ENCODE data around the gene SH2D4B. TPM values are rescaled to one million over a fixed set of nuclear protein-coding genes. Genes with fewer than 3 reads are reported as not detected.

The SH2D4B gene
- total RNA-seq, 2 donors from 2014 or later, result 0.11 to 0.32 TPM

DNA sequence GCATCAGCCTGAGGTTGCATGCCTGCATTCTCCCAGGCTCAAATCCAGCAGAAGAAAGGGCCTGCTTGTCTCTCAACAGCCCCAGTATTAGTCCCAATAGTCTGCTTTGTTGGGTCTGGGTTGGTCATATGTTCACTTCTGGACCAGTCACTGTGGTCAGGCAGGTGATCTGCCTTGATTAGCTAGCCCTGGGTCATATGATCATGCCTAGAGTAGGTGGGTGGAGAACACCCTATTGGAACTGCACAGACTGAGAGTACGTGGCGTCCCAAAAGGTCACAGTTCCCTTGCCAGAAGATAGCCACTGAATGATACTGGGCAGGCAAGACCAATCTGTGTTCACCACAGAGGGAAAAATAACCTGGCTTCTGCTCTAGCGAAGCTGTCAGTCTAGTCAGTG is 80.1 kb downstream of the SH2D4B start:
- Mint-ChIP-seq H3K4me3 (no peak overlapping the region), H3K4me1 (no peaks in the 10 kb centered on the region)
- ATAC-seq (replicated peaks), result peak; percentile 23

GRCh38 chr10:80619036-80619435 is 81.3 kb downstream of the SH2D4B start:
- H3K27ac Mint-ChIP-seq, result peak overlapping the region; percentile 24
- no peaks in the 10 kb centered on the region for H3K4me1 Mint-ChIP-seq
- no peak overlapping the region for H3K4me3 Mint-ChIP-seq
- no peaks in the 10 kb centered on the region for H3K36me3 Mint-ChIP-seq (ENCODE audit: low read depth)
- no peaks in the 10 kb centered on the region for H3K9me3 Mint-ChIP-seq
- no peaks in the 10 kb centered on the region for H3K27me3 Mint-ChIP-seq
- no peak for ATAC-seq (replicated peaks)

More for the DNA sequence above, 80.1 kb downstream of the SH2D4B start:
- no peak overlapping the region for H3K27ac Mint-ChIP-seq
- no peaks in the 10 kb centered on the region for H3K27me3 Mint-ChIP-seq
- H3K9me3 Mint-ChIP-seq, result no peaks in the 10 kb centered on the region
- no peaks in the 10 kb centered on the region for H3K36me3 Mint-ChIP-seq (ENCODE audit: low read depth)

GRCh38 chr10:80622153-80622552 is 84.5 kb downstream of the SH2D4B start:
- Mint-ChIP-seq H3K27ac (no peak overlapping the region), H3K4me1 (no peaks in the 10 kb centered on the region), H3K4me3 (no peak overlapping the region), H3K27me3 (no peaks in the 10 kb centered on the region), H3K9me3 (no peaks in the 10 kb centered on the region), H3K36me3 (ENCODE audit: low read depth) (no peaks in the 10 kb centered on the region)
- no peak for ATAC-seq (replicated peaks)

GRCh38 chr10:80630324-80630723 is 92.6 kb downstream of the SH2D4B start:
- no peak overlapping the region for H3K27ac Mint-ChIP-seq
- ATAC-seq (replicated peaks), result no peak
- no peaks in the 10 kb centered on the region for H3K36me3 Mint-ChIP-seq (ENCODE audit: low read depth)
- no peak overlapping the region for H3K4me3 Mint-ChIP-seq
- peaks cover 6% of the 10 kb centered on the region for H3K27me3 Mint-ChIP-seq
- H3K9me3 Mint-ChIP-seq, result no peaks in the 10 kb centered on the region
- H3K4me1 Mint-ChIP-seq, result no peaks in the 10 kb centered on the region

- no peaks in the 10 kb centered on the region for H3K36me3 Mint-ChIP-seq (ENCODE audit: low read depth)
These were observed 95.0 kb downstream of the SH2D4B start for GRCh38 chr10:80632742-80633141.

DNA sequence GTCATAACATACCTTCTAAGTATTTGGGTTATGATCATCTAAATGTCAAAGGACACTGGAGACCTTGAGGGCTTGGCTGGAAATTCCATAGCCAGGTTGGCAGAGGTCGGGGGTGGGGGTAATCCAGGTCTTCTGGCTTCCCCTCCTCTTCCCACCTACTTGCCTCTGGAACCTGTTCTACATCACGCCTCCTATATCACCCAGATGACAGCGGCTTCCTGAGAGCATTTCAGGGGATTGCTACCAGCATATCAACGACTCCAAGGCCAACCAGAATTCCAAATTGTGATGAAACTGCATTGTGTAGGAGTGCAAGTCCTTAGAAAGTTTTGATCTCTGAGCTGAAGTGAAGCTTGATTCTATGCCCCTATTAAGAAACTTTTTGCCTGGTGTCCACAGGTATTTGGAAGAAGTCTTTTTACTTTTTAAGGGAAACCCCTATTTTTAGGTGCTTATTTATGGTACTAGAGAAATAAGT is 95.7 kb downstream of the SH2D4B start:
- Mint-ChIP-seq H3K27me3 (peaks cover 13% of the 10 kb centered on the region), H3K9me3 (no peaks in the 10 kb centered on the region), H3K4me3 (no peak overlapping the region), H3K27ac (no peak overlapping the region), H3K4me1 (no peaks in the 10 kb centered on the region), H3K36me3 (ENCODE audit: low read depth) (no peaks in the 10 kb centered on the region)
- no peak for ATAC-seq (replicated peaks)

More at GRCh38 chr10:80632742-80633141, 95.0 kb downstream of the SH2D4B start:
- no peaks in the 10 kb centered on the region for H3K4me1 Mint-ChIP-seq
- no peak for ATAC-seq (replicated peaks)
- peaks cover 10% of the 10 kb centered on the region for H3K27me3 Mint-ChIP-seq
- no peak overlapping the region for H3K27ac Mint-ChIP-seq
- no peak overlapping the region for H3K4me3 Mint-ChIP-seq
- no peaks in the 10 kb centered on the region for H3K9me3 Mint-ChIP-seq

DNA sequence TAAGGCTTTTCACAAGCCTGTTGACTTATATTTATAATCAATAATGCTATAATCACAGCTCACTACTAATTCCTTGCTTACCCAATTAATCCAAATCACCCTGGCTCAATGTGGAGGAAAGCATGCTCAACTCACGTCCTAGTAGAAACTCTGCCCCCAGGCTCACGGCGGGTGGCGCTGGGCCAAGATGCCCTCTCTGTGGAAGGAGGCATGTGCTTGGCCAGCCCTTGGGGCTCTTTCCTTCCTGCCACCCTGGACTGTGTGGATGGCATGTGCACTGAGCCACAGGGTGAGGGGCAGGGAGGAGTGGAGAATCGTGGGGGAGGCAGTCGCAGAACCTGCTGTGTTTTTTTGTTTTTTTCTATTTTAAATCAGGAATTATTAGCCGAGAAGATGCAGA is 96.2 kb downstream of the SH2D4B start:
- H3K27ac Mint-ChIP-seq, result no peak overlapping the region
- no peak overlapping the region for H3K4me3 Mint-ChIP-seq
- H3K4me1 Mint-ChIP-seq, result no peaks in the 10 kb centered on the region
- peaks cover 13% of the 10 kb centered on the region for H3K27me3 Mint-ChIP-seq
- H3K9me3 Mint-ChIP-seq, result no peaks in the 10 kb centered on the region
- no peaks in the 10 kb centered on the region for H3K36me3 Mint-ChIP-seq (ENCODE audit: low read depth)
- ATAC-seq (replicated peaks), result no peak

GRCh38 chr10:80642661-80643060 is 105.0 kb downstream of the SH2D4B start:
- H3K9me3 Mint-ChIP-seq, result no peaks in the 10 kb centered on the region
- no peaks in the 10 kb centered on the region for H3K4me1 Mint-ChIP-seq

DNA sequence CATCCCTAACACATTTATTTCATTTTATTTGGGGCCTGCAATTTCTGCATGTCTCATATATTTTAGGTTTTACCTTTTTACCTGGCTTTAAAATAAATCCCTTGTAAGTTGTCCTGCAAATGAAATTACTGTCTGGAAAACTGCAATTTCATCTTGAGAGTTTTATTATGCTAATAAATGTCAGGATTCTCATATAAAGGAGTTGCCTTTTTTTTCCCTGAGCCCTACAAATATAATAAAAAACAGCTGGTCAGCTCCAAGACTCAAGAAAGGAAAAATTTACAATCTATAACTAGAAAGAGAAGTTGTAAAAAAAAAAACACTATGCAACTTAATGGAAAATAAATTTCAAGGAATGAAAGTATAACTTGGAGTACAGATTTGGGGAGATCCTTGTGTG is 108.7 kb downstream of the SH2D4B start:
- no peak for ATAC-seq (replicated peaks)
- H3K4me3 Mint-ChIP-seq, result no peak overlapping the region
- no peaks in the 10 kb centered on the region for H3K9me3 Mint-ChIP-seq
- peaks cover 7% of the 10 kb centered on the region for H3K27me3 Mint-ChIP-seq
- no peaks in the 10 kb centered on the region for H3K36me3 Mint-ChIP-seq (ENCODE audit: low read depth)
- no peaks in the 10 kb centered on the region for H3K4me1 Mint-ChIP-seq
- H3K27ac Mint-ChIP-seq, result no peak overlapping the region

More at GRCh38 chr10:80642661-80643060, 105.0 kb downstream of the SH2D4B start:
- Mint-ChIP-seq H3K36me3 (ENCODE audit: low read depth) (no peaks in the 10 kb centered on the region), H3K4me3 (no peak overlapping the region), H3K27me3 (peaks cover 19% of the 10 kb centered on the region), H3K27ac (no peak overlapping the region)
- no peak for ATAC-seq (replicated peaks)

DNA sequence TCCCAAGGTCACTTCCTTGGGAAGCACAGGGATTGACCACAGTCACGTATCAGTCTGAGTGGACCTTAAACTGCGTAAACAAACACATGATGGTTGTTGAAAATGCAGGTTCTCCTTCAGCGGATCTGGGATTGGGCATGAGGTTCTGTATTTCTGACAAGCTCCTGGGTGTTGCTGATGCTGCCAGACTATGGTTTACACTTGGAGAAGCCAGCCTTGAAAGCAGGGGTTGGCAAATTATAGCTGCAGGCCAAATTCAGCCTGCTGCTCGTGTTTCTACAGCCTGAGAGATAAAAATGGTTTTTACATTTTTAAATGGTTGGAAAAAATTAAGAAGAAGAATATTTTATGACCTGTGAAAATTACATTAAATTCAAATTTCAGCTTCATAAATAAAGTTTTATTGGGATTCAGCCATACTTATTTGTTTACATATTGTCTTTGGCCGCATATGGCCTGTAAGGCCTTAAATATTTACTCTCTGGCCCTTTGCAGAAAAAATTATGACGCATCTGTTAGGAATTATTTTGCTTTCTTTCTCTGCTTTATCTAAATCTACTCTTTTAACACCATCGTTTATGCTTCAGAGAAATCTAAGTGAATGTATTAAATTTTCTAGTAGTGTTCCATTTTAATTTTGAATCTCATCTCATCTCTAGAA is 109.6 kb downstream of the SH2D4B start:
- Mint-ChIP-seq H3K27me3 (peaks cover 7% of the 10 kb centered on the region), H3K4me3 (no peak overlapping the region), H3K4me1 (no peaks in the 10 kb centered on the region), H3K9me3 (no peaks in the 10 kb centered on the region), H3K36me3 (ENCODE audit: low read depth) (no peaks in the 10 kb centered on the region), H3K27ac (no peak overlapping the region)
- ATAC-seq (replicated peaks), result no peak

DNA sequence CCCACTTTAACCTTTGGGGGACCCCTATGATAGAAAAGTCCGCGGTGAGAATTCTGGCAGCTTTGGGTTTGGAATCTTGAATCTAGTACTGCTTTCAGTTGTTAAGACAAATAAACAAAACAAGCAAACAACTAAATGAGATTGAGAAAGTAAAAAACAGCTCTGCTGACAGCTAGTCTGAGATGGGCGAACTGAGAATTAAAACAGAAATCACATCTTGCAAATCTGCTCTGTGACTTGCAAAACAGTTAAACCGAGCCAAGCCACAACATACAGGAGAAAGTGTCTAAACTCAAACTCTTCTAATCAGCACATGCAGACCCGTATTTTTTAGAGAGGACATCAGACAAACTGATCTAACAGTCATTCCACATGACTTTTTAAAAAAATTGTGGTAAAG is 110.4 kb downstream of the SH2D4B start:
- ATAC-seq (replicated peaks), result no peak
- no peaks in the 10 kb centered on the region for H3K36me3 Mint-ChIP-seq (ENCODE audit: low read depth)
- H3K27ac Mint-ChIP-seq, result no peak overlapping the region
- H3K4me1 Mint-ChIP-seq, result no peaks in the 10 kb centered on the region
- no peaks in the 10 kb centered on the region for H3K9me3 Mint-ChIP-seq
- H3K27me3 Mint-ChIP-seq, result peaks cover 7% of the 10 kb centered on the region
- no peak overlapping the region for H3K4me3 Mint-ChIP-seq

DNA sequence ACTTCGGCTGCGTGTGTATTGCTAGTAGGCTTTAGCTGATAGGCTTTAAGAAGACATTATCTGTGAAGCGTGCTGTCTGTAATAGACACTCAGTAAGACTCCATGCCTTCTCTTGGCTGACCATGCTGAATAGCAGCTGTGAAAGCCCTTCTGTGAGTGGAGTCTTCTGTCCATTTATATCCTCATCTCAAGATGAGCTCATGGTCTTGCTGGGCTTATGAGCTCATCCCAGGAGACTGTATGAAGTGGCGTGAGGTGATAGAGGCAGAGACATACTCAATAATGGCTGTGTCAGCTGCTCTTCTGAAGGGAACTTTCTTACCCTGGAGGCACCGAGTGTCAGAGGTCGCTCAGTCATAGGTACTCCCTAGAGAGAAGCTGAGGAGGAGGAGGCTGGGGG is 111.5 kb downstream of the SH2D4B start:
- Mint-ChIP-seq H3K4me3 (no peak overlapping the region), H3K36me3 (ENCODE audit: low read depth) (no peaks in the 10 kb centered on the region), H3K9me3 (peaks cover 8% of the 10 kb centered on the region), H3K4me1 (no peaks in the 10 kb centered on the region), H3K27me3 (peaks cover 7% of the 10 kb centered on the region), H3K27ac (no peak overlapping the region)
- no peak for ATAC-seq (replicated peaks)

- H3K4me3 Mint-ChIP-seq, result no peak overlapping the region
- no peak for ATAC-seq (replicated peaks)
- H3K27ac Mint-ChIP-seq, result no peak overlapping the region
These were observed 118.2 kb downstream of the SH2D4B start for GRCh38 chr10:80655898-80656297.

DNA sequence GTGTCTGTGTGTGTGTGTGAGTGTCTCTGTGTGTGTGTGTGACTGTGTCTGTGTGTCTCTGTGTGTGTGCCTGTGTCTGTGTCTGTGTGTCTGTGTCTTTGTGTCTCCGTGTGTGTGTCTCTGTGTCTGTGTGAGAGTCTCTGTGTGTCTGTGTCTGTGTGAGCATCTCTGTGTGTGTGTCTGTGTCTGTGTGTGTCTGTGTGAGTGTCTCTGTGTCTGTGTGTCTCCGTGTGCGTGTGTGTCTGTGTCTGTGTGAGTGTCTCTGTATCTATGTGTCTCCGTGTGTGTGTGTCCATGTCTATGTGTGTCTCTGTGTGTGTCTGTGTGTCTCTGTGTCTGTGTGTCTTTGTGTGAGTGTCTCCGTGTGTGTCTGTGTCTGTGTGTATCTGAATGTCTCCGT is 120.4 kb downstream of the SH2D4B start:
- H3K4me3 Mint-ChIP-seq, result no peak overlapping the region
- H3K4me1 Mint-ChIP-seq, result peaks cover 6% of the 10 kb centered on the region
- peaks cover 14% of the 10 kb centered on the region for H3K27me3 Mint-ChIP-seq
- no peak overlapping the region for H3K27ac Mint-ChIP-seq
- no peak for ATAC-seq (replicated peaks)
- peaks cover 8% of the 10 kb centered on the region for H3K9me3 Mint-ChIP-seq
- no peaks in the 10 kb centered on the region for H3K36me3 Mint-ChIP-seq (ENCODE audit: low read depth)

More at GRCh38 chr10:80655898-80656297, 118.2 kb downstream of the SH2D4B start:
- Mint-ChIP-seq H3K27me3 (peaks cover 3% of the 10 kb centered on the region), H3K9me3 (peaks cover 8% of the 10 kb centered on the region), H3K36me3 (ENCODE audit: low read depth) (no peaks in the 10 kb centered on the region), H3K4me1 (no peaks in the 10 kb centered on the region)

GRCh38 chr10:80659289-80659688 is 121.6 kb downstream of the SH2D4B start:
- Mint-ChIP-seq H3K9me3 (no peaks in the 10 kb centered on the region), H3K4me3 (no peak overlapping the region), H3K36me3 (ENCODE audit: low read depth) (no peaks in the 10 kb centered on the region), H3K27ac (no peak overlapping the region), H3K27me3 (peaks cover 16% of the 10 kb centered on the region), H3K4me1 (peaks cover 6% of the 10 kb centered on the region)
- no peak for ATAC-seq (replicated peaks)
